Right lobe of liver (tissue), 4 donors: ENCODE data around the gene PTP4A2.

ENCODE experiments used
- POLR2A ChIP-seq: fragments of 450-650 bp; IDR thresholded peaks from one replicate; pipeline ENCODE4 v1.6.1; 2017; ENCODE audit warnings: antibody characterized with exemption, mild to moderate bottlenecking
- TF ChIP-seq, protein P1 (sequence below), 4 donors: fragments of 200-600 bp in 3 of 4; fragments of 450-650 bp in 1 of 4; IDR thresholded peaks; one replicate each; pipeline versions ENCODE4 v1.5.1 to v1.8.0; 2016 to 2022; ENCODE audit warnings: antibody characterized with exemption in 4 of 4, mild to moderate bottlenecking in 2 of 4
- donor health status: DM: no; HTN: no; CAD: no.
- donor health status: DM: no; HTN: no; CAD: no.
- donor health status: DM: no; HTN: yes; CAD: no.

DNA sequence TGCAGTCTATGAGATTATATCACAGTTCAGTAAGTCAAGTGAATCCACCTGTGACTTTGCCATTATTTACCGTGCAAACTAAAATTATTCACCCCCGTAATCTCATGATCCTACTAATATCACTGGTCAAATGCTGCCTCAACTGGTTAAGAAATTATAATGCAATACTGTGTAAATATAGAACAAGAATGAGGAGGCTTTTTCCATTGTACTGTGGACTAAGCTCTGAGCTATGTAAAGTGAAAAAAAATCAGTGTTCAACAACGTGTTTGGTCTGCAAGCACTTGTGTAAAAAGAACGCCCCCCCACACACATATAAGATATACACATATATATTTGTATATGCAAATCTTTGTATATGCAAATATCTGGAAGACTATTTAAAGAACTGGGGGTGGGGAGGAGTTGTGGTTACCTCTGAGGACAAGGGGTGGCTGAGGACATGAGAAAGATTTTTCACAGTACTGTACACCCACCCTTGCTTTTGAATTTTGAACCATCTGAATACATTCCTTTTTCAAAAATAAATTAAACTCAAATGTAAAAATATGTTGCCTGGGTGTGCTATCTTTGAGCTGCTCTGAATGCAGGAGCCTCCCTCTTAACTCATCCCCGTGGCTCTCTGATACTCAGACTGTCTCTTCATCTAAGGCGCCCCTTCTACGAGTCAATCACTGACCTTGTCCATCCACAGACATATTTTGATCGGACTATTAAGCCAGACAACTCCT is 57.0 kb downstream of the PTP4A2 start:
- no peak for TF ChIP-seq POLR2A
- TF ChIP-seq, protein P1, sequence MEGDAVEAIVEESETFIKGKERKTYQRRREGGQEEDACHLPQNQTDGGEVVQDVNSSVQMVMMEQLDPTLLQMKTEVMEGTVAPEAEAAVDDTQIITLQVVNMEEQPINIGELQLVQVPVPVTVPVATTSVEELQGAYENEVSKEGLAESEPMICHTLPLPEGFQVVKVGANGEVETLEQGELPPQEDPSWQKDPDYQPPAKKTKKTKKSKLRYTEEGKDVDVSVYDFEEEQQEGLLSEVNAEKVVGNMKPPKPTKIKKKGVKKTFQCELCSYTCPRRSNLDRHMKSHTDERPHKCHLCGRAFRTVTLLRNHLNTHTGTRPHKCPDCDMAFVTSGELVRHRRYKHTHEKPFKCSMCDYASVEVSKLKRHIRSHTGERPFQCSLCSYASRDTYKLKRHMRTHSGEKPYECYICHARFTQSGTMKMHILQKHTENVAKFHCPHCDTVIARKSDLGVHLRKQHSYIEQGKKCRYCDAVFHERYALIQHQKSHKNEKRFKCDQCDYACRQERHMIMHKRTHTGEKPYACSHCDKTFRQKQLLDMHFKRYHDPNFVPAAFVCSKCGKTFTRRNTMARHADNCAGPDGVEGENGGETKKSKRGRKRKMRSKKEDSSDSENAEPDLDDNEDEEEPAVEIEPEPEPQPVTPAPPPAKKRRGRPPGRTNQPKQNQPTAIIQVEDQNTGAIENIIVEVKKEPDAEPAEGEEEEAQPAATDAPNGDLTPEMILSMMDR (IDR thresholded peaks at IDR 0.05): peak in 1 of 4 donors; percentile 4
